HG03139 (cell line): ENCODE data around the gene MEG3.

ENCODE experiments used
- ATAC-seq: cut with Tn5 transposase; IDR thresholded peaks from one replicate; pipeline ENCODE4 v1.9.1; 2021; ENCODE audit not compliant: unreplicated experiment

MEG3 gene

DNA sequence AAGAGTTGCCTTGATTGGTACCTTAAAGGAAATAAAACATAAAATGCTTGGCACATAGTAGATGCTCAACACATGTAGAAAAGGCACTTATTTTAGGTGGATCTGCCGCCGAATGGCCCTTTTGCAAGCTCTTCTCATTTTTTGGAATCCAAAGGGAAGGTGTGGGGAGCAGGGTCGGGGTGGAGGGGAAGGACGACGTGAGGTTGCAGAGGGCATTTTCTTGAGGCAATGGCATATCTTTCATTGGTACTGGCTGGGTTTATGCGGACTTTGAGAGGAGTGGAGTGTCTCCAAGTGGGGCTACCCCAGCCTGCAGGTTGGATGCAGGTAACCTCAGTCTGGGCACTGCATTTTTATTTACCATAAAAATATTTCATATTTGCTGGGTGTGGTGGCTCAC is 69.5 kb downstream of the MEG3 start:
- ATAC-seq: no peak

DNA sequence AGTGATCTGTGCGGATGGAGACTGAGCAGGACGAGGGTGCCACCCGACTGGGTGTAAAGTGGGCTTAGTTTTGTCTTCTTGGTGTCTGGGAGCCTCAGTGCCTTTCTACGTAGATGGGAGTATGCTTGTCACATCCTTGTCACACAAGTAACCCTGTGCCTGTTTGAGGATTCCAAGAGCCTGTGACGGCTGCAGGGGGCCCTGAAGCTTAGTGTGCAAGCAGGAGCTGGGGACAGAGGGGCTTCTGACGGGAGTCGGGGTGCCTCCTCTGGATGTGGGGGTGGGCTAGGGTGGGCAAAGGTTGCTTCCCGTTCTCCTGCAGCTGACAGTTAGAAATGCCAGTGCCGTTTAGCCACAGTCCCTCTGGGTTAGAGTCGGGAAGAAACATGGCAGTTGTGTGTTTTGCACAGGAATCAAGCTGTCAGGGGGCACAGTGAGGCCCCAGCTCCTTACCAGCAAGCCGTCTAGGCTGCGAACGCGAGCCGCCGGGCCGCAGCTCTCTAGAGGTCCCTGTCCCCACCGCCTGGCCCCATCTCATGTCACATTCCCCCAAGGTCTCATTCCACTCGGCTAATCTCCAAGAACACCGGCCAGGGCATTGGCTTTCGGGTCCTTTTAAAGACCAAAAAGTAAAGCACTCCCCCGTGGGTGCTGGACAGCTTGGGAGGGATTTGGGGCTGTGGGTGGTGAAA is 70.6 kb downstream of the MEG3 start:
- ATAC-seq: no peak

DNA sequence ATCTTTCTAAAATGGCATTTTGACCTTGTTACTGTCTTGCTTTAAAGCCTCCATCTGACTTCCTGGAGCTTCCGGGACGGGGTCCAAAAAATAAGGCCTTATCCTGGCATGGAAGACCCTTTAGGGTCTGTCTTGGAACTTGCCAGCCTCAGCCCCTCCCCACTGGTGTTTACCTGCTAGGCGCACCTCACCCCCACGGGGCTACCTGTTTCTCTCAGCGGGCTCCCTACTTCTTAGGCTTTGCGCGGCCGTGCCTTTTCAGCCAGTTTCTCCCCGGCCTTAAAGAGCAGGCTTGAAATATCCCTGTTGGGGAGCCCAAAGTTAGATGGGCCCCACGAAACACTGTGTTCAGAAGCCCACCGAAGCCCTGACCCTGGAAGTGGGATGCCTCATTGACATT is 72.5 kb downstream of the MEG3 start:
- no peak for ATAC-seq

DNA sequence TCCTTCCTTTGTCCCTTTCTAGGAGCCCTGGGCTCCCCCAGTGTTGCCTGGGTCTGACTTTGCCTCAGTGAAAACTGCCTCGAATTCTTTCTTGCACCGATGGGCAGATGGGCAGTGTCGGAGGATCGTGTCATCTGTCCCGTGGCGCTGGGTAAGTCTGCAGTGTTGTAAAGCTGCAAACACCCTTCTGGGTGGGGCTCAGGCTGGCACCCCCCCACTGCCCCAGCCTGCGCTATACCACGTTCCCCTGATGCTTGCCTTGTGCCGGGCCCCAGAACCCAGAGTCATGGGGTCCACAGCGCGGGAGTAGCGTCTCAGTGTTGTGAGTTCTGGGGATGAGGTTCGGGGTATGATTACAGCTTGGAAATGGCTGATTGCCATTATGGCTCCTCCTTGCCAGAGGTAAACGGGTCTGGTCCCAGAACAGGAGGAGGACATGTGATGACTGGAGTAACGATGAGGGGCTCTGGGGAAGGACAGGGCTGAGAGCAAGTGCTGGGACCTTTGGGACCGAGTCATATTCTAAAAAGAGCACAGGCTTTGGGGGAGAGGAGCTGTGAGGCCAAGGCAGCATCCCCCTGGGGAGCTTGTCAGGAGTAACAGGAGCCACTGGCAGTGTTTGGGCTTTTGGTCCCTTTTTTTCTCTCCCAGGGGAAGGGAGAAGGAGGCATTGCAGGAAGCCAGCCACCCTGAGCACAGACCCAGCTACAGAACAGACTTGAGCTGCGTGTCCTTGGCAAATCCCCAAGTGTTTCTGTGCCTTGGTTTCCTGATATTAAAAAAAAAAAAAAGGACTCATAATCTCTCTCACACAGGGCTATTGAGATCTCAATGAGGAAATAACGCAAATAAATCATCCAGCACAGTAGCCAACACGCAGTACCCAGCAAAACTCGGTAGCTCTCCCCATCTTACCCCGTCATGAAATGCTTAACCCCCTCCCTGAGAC is 73.3 kb downstream of the MEG3 start:
- no peak for ATAC-seq

DNA sequence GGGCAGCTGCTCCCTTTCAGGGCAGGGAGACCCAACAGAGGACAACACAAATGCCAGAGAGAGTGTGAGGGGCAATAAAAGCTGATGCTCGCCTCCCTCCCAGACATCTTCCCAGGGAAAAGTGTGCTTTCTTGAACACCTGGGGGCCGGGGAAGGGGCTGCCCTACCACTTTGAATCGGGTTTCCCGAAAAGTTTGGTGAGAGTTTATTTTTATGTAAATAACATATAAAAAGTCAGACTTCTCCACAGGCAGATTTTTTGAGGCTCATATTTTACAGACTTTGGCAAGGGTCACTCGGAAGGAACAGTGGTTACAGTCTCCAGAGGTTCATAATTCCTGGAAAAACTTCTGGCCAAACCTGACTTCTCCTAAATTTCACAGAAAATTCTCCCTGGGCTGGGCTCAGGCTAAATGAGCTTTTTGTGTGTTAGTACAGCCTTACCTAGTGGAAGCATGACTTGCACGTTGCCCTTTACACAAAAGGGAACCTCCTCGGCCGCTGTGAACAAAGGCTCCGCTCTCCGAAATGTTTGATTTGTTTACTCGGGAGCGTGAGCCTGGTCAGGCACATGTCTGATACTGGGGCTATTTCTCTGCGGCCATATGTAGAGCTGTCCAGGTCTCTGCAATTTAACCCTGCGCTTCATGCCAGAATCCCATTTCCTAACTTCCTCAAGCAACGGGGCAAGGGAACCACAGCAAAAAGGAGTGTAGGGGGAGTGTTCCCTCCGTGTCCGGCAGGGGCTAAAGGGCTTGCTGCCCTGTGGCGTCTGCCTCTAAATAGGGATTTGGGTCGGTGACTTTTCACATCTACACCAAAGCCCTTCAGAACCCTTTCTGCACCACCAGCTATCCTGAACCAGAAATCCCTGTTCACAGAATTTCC is 74.2 kb downstream of the MEG3 start:
- ATAC-seq: no peak

DNA sequence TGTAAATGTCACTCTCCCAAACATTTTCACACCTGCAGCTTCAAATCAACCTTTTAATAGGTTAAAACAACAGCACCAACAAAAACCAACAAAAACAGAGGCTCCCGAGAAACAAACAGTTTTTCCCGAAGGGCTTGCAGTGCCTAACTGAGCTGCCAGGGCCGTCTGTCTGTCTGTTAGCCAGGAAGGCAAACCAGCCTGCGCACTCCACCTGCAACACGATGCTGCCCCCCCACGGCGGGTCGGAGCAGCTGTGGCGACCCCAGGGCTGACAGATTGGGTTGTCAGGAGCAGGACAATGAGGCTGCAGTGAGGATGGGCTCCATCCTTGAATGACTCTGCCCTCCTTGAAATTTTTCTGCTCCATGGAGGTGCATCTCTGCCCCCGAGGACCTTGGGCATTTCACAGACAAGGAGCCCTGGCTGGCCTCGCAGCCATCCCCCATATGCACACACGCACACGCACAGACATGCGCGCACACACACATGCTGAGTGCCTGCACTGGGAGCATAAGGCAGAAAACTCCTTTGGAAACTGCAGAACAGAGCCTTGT is 75.0 kb downstream of the MEG3 start:
- ATAC-seq: no peak

DNA sequence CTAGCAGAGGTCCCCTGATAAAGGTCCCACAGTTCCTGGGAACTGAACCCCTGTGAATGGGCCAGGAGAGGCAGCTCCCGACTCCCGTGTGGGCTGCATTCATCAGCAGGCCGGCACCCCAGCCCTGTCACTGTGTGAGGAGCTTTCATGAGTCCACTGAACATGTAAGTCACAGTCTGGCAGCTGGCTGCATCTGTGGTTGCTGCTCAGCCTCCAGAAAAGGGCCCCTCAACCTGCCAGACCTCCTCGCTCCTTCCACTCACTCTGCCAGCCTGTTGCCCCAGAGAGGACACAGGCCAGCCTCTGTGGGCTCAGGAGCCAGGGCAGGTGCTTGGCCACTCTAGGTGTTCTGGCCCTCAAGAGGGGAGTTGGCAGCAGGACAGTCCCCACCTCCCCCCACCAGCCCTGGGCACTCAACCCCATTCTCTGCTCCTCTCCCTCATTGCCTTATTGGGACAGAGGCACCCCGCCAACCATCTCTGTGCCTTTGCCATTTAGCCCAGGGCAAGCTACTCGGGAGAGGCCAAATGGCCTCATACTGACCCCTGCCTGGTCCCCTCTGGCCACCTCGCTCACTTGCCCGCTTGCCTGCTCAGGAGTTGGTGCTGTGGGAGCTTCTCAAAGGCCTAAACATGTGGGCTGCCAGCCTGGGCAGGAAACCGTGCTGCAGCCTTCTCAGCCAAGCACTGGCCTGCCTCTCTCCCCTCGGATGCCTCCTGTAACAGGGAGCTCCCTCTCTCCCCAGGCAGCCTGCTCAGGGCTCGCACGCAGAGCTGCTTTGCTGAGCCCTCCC is 75.7 kb downstream of the MEG3 start:
- ATAC-seq: no peak

DNA sequence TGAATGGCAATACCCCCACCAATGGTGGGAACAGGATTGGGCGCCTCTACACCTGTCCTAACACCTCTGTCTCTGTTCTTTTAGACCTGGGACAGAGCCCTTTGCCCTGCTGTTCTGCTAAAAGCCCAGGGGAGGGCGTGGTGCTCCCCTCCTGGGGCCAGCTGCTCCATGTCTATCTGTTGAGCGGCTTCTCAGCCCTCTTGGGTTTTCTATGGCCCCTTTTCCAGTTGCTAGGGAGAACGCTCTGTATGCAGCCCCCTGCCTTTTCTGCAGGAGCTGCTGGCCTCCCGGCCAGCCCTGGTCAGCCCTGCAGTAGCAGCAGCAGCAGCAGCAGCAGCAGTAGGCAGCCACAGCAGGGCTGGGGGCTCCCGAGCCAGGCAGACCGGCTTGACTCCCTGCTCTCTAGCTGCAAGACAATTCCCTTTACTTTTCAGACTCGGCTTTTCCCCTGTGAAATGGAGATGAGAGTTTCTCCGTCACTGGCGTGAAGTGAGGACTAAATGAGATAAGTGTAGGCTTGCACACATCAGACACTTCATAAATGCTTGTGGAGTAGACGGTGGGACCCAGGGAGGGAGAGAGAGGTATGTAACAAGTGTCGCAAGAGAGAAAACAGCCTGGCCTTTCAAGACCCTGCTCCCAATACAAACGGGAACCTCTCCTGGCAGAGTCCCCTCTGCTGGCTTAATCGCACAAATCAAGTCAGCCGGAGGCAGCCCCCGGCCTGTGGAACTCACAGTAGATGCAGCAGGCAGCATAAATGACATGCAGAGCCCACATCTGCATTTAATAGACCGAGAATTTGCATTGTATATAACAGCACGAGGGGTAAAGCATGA is 76.6 kb downstream of the MEG3 start:
- ATAC-seq: no peak

DNA sequence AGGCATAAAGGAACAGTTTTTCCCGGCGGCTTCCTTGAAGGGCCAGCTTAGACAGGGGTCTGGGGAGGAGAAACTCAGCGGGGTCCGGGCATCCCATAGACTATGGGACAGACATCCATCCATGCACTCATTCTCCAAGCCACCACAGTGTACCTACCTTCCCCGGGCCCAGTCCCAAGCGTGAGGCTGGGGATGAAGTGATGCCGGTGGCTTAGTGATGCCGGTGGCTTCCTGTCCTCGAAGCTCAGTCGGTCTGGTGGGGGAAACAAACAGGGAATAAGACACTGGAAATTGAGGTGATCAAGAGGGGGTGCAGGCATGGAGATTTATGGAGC is 77.2 kb downstream of the MEG3 start:
- no peak for ATAC-seq

DNA sequence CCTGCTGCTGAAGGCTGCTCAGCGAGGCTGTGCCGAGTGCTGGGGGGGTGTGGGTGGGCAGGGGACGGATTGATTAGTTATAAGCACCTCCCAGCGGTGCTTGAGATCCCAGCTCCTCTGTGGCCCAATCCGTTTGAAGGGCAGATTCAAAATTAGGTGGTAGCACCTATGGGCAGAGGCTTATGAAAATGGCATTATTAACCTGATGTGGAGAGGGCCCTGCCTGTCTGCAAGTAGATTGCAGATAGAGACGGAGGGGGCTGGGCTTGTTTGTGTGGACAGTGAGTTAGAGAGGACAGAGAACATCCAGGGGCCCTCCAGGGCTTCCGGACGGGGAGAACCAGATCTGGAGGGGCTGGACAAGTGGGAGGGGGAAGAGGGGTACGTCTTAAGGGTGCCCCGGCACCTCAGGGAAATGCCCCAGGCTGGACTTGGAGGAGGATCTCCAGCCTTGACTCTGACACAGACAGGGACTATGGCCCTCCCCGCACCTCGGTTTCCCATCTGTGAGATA is 77.8 kb downstream of the MEG3 start, which contains the start of gene RTL1:
RTL1 (minus strand) TSS at position 51 of the 514 bp plus-strand sequence. CDS start 18,934 bp downstream, outside the sequence.
- ATAC-seq: no peak

DNA sequence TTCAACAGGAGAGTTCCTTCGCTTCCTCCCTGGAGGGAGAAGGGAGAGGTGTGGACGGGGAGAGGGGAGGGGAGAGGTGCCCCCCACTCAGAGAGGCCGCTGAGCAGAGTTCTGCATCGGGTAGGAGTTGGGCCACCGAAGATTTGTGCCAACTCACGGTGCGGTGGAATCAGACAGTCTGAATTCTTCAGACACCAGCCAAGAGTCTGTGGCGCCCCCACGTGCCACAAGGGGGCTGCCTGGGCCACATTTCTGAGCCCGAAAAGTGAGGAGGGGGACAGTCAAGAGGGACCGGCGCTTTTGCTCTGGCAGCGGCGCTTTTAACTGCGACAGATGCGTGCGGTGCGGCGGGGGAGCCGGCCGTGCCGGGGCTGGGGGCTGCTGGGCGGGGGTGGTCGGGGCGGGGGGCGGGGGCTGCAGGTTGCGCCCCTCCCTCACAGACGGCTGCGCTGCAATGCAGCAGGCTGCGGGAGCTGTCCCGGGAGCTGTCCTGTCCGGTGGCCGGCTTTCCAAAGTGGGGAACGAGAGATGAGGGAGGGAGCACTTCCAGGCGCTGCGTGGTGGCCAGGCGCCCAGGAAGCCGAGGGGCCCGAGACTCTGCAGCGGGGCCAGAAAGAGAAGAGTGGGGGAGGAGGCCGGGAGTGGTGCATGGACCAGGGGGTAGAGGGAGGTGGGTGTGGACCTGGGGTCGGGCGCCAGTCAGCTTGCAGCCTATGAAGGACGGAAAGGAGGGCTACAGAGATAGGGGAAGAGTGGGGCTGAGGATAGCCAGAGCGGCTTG is 78.6 kb downstream of the MEG3 start:
- ATAC-seq: no peak

DNA sequence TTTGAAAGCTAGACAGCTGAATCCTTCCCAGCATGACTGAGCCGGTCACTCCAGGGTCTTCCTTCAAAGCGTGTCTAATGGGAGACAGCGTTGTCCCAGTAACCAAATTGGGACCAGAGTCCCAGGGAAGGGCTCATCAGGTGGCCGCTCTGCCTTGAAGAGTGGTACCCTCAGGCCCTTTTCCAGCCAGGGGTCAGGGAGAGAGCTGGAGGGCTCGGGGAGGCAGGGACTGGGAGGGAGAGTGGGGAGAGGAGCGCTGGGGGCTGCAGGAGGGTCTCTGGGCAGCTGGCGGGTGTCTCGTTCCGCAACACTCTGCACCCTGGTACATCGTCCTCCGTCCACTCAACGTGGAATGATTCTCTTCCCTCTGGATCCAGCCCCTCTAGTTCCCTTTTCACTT is 79.2 kb downstream of the MEG3 start:
- no peak for ATAC-seq

DNA sequence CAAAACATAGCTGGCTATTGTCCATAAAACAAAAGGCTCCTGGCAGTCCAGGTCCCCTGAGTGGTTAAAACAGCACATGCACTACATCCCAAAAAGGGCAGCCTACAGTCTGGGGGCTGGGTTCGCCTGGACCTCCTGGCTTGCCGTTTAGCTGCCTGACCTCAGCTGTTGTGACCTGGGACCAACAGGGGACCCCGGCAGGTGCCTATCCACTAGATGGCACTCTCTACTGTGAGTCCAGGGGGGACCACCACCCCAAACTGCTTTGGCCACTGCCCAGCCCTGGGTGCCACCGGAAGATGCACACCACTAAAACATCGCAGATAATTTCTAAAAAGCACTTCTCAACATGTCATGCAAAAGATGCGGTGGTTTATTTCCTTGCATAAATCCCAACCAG is 80.5 kb downstream of the MEG3 start:
- no peak for ATAC-seq

DNA sequence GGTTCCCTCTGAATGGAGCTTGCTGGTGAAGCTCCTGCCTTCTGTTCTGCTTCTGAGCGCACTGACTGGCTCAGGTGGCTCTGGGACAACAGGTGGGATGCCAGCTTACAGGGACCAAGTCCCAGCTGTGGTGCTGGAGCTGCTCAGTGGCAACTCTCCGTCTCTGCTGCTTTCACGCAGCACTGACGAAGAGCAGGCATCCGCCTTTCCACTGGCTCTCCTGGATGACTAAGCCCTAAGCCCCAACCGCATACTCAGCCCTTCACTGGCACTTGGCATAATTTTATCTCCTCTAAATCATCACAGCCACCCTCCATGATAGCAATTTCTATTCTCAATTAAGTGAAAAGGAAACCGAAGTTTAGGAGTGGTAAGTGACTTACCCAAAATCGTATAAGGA is 81.3 kb downstream of the MEG3 start:
- ATAC-seq: no peak

DNA sequence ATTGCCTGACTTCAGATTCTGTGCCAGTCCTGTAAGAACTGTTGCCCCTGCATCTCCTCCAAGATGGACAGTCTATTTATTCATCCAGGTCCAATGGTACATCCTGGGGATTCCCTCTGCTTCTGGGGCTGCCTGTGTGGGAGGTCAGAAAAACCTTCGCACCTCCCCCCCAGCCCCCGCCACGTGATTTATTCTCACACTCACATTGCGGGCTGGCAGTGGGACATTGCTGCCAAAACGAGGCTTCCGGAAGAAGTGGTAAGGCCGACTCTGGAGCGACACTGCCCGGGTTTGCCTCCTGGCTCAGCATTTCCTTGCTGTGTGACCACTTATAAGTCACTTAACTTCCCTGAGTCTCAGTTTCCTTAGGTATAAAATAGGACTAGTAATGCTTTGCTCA is 83.5 kb downstream of the MEG3 start:
- ATAC-seq: no peak
